ENCODE data around the gene ENDOV.

The ENDOV gene

GRCh38 chr17:80422276-80422675 lies 7.3 kb downstream of the ENDOV start:
- H3K27me3 ChIP-seq (ENCODE audit: insufficient read depth, low read depth) = peaks cover 29% of the 10 kb centered on the region; the same call in 1 of the 2 replicates
- TF ChIP-seq CTCF (conservative IDR thresholded peaks at IDR 0.05; ENCODE audit: low read depth, low read length) = no peak
- H3K79me2 ChIP-seq (ENCODE audit: insufficient read depth, low read depth) = no peaks in the 10 kb centered on the region
- H3K4me2 ChIP-seq = no peak overlapping the region
- H3K27ac ChIP-seq = no peak overlapping the region
- H3K36me3 ChIP-seq (ENCODE audit: insufficient read depth) = no peaks in the 10 kb centered on the region
- no peak overlapping the region for H3K4me3 ChIP-seq (IDR thresholded peaks at IDR 0.05; ENCODE audit: insufficient read depth, low read depth, low read length)
- H4K20me1 ChIP-seq (ENCODE audit: insufficient read depth) = no peaks in the 10 kb centered on the region
- H3K4me1 ChIP-seq (ENCODE audit: low read depth, poor library complexity, severe bottlenecking) = no peaks in the 10 kb centered on the region
- no peak overlapping the region for H3K9ac ChIP-seq
- H2AFZ ChIP-seq (ENCODE audit: low read depth) = no peak overlapping the region

- H3K79me2 ChIP-seq (ENCODE audit: insufficient read depth, low read depth) = no peaks in the 10 kb centered on the region
- H3K36me3 ChIP-seq (ENCODE audit: insufficient read depth) = no peaks in the 10 kb centered on the region
- no peaks in the 10 kb centered on the region for H3K4me1 ChIP-seq (ENCODE audit: low read depth, poor library complexity, severe bottlenecking)
- no peak for TF ChIP-seq CTCF (conservative IDR thresholded peaks at IDR 0.05; ENCODE audit: low read depth, low read length)
- H3K4me3 ChIP-seq (IDR thresholded peaks at IDR 0.05; ENCODE audit: insufficient read depth, low read depth, low read length) = no peak overlapping the region
- no peak overlapping the region for H3K9ac ChIP-seq
- no peak overlapping the region for H3K4me2 ChIP-seq
- no peak overlapping the region for H3K27ac ChIP-seq
- H3K27me3 ChIP-seq (ENCODE audit: insufficient read depth, low read depth) = peaks cover 36% of the 10 kb centered on the region
- no peaks in the 10 kb centered on the region for H4K20me1 ChIP-seq (ENCODE audit: insufficient read depth)
- H2AFZ ChIP-seq (ENCODE audit: low read depth) = no peak overlapping the region
These were observed 8.0 kb downstream of the ENDOV start for GRCh38 chr17:80422981-80423380.

GRCh38 chr17:80423536-80424225 lies 8.7 kb downstream of the ENDOV start:
- Histone ChIP-seq H2AFZ (ENCODE audit: low read depth) (no peak overlapping the region), H3K4me3 (IDR thresholded peaks at IDR 0.05; ENCODE audit: insufficient read depth, low read depth, low read length) (no peak overlapping the region), H3K79me2 (ENCODE audit: insufficient read depth, low read depth) (no peaks in the 10 kb centered on the region), H3K36me3 (ENCODE audit: insufficient read depth) (no peaks in the 10 kb centered on the region), H3K27me3 (ENCODE audit: insufficient read depth, low read depth) (peaks cover 43% of the 10 kb centered on the region), H3K4me2 (no peak overlapping the region), H3K4me1 (ENCODE audit: low read depth, poor library complexity, severe bottlenecking) (no peaks in the 10 kb centered on the region), H4K20me1 (ENCODE audit: insufficient read depth) (no peaks in the 10 kb centered on the region), H3K27ac (no peak overlapping the region), H3K9ac (no peak overlapping the region)
- TF ChIP-seq CTCF (conservative IDR thresholded peaks at IDR 0.05; ENCODE audit: low read depth, low read length) = no peak

GRCh38 chr17:80424261-80424660 lies 9.3 kb downstream of the ENDOV start:
- Histone ChIP-seq H3K4me2 (no peak overlapping the region), H4K20me1 (ENCODE audit: insufficient read depth) (no peaks in the 10 kb centered on the region), H3K79me2 (ENCODE audit: insufficient read depth, low read depth) (no peaks in the 10 kb centered on the region), H3K9ac (no peak overlapping the region), H3K27me3 (ENCODE audit: insufficient read depth, low read depth) (peaks cover 49% of the 10 kb centered on the region), H2AFZ (ENCODE audit: low read depth) (no peak overlapping the region), H3K36me3 (ENCODE audit: insufficient read depth) (no peaks in the 10 kb centered on the region), H3K27ac (no peak overlapping the region), H3K4me3 (IDR thresholded peaks at IDR 0.05; ENCODE audit: insufficient read depth, low read depth, low read length) (no peak overlapping the region), H3K4me1 (ENCODE audit: low read depth, poor library complexity, severe bottlenecking) (no peaks in the 10 kb centered on the region)
- TF ChIP-seq CTCF (conservative IDR thresholded peaks at IDR 0.05; ENCODE audit: low read depth, low read length) = no peak
